ENCODE measurements around the gene SMOC1.

Gene SMOC1

GRCh38 chr14:69938751-69939150 is 59.5 kb downstream of the SMOC1 start:
- DNase-seq (ENCODE audit: low read depth in 2 of 2, low spot score in 1 of 2): no peak

DNA sequence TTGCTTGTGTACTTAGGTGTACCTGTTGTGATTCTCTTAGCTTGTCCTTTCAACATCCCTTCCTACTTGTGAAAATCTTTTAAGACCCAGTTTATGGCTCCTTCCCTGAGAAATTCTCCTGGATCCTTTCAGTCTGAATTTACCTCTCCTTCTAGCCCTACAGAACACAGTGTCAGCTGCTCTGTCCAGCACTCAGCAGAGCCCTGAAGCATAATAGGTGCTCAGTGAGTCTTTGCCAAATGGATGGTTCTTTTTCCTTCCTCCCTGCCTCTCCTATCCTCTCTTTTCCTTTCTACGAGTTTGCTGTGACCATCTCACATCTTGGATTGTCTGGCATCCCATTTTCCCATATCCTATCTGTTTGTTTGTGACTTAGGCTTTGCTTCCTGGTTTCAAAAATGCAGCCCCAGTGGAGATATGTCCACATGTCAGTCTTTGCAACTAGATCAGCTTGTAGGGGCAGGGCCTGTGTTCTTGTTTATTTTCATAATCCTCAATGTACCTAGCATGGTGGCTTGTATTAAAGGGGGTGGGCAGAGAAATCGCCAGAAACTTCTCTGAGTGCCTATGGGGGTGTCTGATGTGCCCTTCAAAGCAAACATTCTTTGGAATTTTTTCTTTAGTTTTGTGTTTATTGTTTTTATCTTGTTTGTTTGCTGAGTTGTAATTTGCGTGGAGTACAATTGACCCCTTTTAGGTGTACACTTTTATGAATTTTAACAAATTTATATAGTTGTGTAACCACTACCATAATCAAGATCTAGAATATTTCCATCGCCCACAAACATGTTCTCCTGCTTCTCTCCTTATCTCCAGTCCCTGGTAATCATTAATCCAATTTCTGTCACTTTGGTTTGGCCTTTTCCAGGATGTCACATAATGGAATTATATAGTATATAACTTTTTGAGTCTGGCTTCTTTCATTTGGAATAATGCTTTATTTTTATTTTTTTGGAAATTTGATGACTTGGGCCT is 62.8 kb downstream of the SMOC1 start:
- DNase-seq (ENCODE audit: low read depth in 2 of 2, low spot score in 1 of 2): no peak

DNA sequence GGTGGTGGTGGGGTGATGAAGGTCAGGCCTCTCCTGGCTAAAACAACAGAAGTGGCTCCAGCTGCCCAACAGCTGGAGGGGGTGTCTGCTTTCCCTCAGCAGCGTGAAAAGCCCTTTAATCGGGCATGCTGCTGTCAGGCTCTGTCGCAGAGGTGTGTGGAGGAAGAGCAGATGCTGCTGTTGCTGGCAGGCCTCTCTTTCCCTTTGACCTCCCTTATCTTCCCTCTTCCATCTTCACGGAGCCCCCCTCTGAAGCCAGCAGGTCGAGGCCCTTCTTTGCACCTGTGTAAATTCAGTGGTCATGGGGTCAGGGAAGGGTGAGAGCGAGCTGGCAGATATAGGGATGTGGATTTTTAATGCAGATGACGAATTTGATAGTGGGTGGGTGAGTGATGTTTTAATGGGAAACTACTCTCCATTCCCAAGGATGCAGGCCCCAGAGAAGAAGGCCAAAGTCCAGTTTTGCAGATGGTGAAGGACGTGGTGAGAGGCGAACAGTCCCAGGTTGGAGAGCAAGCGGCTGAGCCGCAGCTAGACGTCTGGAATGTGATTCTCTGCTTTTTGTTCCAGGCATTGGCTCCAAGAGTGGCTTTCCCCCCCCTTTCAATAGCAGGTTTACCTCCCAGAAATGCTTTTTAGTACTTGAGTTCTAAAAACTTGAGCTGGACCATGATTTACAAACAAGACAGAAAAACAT is 64.0 kb downstream of the SMOC1 start:
- DNase-seq (ENCODE audit: low read depth in 2 of 2, low spot score in 1 of 2): no peak

- DNase-seq (ENCODE audit: low read depth in 2 of 2, low spot score in 1 of 2): no peak
Observed at GRCh38 chr14:69945347-69945746, 66.1 kb downstream of the SMOC1 start.

- no peak for DNase-seq (ENCODE audit: low read depth in 2 of 2, low spot score in 1 of 2)
Observed at GRCh38 chr14:69945912-69946311, 66.7 kb downstream of the SMOC1 start.

DNA sequence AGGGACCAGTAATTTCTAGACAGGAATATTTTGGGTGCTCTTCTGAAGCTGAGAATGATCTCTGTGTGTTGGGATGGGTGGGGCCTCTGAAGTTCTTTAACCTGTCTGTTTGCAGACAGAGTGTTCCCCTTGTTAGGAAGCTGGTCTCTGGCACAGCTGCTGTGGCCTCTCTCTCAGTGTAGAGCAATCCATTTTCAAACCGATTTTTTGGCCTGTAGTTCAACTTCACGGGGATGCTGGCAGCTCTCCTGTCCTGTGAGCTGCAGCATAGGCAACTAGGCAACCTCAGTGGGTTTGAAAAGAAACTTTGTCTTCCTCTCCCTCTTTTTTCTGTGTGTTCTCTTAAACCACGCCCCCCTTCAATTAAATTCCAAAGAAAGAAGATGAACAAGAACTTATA is 69.1 kb downstream of the SMOC1 start:
- no peak for DNase-seq (ENCODE audit: low read depth in 2 of 2, low spot score in 1 of 2)

DNA sequence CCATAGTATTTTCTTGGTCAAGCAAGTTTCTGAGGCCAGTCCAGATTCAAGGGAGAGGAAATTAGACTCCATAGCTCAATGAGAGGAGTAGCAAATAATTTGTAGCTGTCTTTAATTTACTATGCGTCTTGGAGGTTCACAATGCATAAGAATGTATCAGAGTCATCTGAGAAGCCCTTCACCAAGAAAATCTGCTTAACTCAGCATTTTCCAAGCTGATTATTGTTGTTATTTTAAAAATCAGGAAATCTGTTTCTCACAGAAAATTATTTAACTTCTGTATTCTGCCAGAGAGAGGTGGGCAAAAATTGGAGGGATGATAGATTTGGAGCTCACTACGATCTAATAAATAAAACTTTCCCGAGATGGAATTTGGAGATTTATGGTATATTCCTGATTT is 72.0 kb downstream of the SMOC1 start:
- DNase-seq (ENCODE audit: low read depth in 2 of 2, low spot score in 1 of 2): no peak

DNA sequence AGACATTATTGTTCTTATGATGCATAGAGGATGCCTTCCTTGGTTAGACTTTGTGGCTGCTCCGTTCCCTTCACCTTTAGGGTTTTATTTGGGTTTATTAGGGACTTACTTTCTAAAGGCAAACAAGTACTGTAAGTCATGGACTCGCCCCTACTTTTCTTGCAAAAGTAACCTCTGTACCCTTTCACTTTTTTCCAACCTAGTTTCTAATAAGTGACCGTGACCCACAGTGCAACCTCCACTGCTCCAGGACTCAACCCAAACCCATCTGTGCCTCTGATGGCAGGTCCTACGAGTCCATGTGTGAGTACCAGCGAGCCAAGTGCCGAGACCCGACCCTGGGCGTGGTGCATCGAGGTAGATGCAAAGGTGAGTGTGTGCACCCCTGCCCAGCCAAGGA is 72.7 kb downstream of the SMOC1 start:
- no peak for DNase-seq (ENCODE audit: low read depth in 2 of 2, low spot score in 1 of 2)

DNA sequence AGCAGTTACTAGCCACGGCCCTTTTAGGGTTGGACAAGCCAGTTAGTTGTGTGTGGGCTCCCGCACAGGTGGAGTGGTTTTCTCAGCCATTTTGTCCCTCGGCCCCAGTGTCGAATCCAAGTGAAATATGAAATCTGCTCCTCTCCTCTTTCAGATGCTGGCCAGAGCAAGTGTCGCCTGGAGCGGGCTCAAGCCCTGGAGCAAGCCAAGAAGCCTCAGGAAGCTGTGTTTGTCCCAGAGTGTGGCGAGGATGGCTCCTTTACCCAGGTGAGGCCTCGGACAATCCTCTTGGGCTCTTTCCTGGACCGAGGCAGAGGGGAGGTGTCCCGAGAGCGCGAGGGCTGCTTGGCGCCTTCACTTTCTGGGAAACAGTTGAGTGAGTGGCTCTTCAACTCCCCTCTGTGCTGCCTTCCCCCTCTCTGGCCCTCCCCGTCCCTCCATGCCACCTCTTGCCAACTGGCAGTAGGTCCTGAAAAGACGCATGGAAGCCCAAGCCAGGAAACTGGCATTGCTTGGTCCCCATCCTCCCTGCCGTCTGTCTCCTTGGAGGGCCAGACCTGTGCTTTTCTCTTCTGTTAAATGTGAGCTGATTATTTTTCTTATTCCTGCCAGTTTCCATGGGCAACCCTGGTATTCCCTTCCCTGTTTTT is 74.2 kb downstream of the SMOC1 start:
- no peak for DNase-seq (ENCODE audit: low read depth in 2 of 2, low spot score in 1 of 2)

DNA sequence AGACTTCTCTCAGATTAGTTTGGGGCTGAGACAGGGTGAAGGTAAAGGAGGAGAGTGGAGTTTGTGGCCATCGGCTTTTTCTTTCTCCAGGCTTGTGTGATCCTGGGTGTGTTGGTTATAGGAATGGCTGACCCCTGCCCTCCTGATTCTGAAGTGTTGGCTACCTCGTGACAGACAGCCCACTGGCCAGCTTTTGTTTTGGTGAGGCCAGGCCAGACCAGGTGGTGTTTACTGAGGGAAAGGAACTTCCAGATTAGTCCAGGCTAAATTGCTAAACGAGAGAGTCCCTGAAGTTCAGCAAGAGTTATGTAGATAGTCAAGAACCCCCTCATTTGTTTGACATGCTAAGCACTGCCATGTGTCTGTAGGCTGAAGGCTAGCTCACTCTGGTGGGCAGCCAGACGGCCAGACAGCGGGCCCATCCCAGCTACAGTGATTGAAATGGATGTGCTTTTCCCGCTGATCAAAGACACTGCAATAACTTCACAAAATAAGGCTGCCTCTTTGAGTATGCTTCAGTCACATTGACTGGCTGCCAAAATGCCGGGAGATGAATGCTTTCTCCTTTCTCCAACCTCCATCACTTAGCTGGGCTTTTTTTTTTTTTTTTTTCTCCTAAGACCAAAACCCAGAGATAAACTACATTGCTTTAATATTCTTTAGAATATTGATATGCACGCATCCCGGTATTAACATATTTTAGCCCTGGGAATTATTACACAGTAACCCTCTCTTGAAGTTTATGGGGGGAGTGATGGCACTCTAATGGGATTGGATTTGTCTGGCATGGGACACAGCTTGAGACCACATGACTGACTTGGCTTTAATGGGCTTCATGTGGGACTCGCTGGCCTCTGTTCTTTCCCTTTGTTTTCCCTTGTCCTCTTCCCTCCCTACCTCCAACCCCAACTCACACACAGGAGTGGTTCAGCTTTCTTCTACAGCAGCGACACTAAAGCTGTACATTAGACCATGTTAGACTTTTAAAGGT is 76.9 kb downstream of the SMOC1 start:
- DNase-seq (ENCODE audit: low read depth in 2 of 2, low spot score in 1 of 2): no peak

DNA sequence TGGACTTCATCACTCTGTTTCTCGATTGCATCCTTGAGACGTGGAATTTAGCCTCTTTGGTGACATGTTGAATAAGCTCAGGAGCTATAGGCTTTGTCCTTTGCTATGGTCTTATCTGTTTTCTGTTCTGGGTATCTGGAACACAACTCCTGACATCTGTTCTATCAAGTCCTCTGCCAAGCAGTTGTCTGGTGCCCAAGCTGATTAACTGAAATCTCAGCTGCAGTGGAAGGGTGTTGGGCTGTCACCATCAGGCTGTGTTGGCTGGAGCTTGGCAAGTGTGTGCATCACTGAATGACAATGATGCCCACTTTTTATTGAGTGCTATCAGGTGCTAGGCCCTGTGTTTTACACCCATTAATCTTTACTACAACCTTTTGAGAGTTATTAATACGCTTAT is 77.8 kb downstream of the SMOC1 start:
- no peak for DNase-seq (ENCODE audit: low read depth in 2 of 2, low spot score in 1 of 2)

- DNase-seq (ENCODE audit: low read depth in 2 of 2, low spot score in 1 of 2): no peak
Observed at GRCh38 chr14:69957986-69958385, 78.8 kb downstream of the SMOC1 start.

DNA sequence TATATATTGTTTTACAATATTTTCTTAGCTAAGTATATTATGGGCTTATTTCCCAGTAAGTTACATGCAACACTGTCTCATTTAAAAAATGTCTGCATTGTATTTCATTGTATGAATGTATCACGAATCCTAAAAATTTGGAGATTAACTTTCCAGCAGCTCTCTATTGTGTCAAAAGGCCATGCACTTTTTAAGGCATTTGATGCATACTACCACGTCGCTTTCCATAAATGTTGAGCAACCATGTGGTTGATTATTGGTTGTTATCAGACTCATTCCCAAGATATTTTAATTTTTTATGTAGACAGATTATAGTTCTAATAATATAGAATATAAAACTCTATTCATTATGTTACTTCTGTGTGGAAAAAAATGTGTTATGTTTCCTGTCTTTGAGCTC is 79.9 kb downstream of the SMOC1 start:
- no peak for DNase-seq (ENCODE audit: low read depth in 2 of 2, low spot score in 1 of 2)

- DNase-seq (ENCODE audit: low read depth in 2 of 2, low spot score in 1 of 2): no peak
Observed at GRCh38 chr14:69960296-69960695, 81.1 kb downstream of the SMOC1 start.

- no peak for DNase-seq (ENCODE audit: low read depth in 2 of 2, low spot score in 1 of 2)
Observed at GRCh38 chr14:69963966-69964365, 84.8 kb downstream of the SMOC1 start.

GRCh38 chr14:69964841-69965240 is 85.6 kb downstream of the SMOC1 start:
- DNase-seq (ENCODE audit: low read depth in 2 of 2, low spot score in 1 of 2): no peak

GRCh38 chr14:69968132-69968531 is 88.9 kb downstream of the SMOC1 start:
- DNase-seq (ENCODE audit: low read depth in 2 of 2, low spot score in 1 of 2): no peak

DNA sequence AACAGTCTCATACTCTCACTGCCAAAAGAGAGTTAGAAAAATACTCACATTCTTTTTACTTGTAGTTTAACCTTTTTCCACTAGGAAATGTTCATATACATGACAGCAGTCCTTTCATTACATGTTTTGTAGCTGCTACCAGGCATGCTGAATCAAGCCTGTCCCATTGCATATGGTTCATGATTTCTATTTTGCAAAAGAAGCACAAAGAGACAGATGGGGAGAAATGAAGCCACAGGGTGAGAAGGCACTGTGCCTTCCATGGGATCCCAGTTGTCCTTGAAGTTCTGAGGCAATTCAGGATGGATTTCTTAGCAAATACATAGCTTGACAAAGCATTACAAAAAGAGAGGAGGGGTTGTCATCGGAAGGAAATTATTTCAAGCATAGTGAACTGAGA is 89.5 kb downstream of the SMOC1 start:
- DNase-seq (ENCODE audit: low read depth in 2 of 2, low spot score in 1 of 2): no peak

DNA sequence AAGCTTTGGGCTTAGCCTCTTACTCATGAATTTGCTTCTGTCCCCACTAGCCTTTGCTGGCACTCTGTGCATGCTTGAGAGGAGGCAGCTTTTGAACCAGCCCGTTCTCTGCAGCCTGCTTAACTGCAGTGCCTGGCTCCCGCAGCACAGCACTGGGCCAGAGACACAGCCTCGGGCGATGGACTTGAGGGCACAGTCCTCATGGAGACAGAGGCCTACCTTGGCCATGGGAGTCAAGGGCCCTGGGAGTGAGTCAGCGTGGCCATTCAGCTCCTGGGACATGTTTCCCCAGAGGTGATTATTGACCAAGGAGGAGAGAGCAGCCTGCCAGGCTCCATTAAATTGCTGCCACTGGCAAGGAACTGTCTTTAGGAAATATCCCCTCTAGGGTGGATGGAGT is 93.5 kb downstream of the SMOC1 start:
- no peak for DNase-seq (ENCODE audit: low read depth in 2 of 2, low spot score in 1 of 2)

DNA sequence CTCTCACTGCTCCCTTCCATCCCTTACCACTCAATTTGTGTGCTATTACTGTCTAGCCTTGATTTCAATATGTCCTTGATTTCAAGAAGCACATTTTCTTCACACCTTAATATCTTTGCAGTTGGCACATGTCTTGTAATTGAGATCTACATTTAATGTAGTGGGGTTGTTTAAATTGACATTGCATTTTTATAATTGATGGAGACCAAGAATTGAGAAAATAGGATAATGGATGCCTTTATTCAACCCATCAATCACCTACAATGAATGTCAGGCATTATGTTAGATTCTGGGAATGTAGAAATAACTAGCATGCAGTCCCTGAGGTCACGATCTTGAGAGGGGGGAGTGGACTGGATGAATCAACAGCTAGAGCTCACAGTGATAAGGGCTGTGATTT is 94.6 kb downstream of the SMOC1 start:
- no peak for DNase-seq (ENCODE audit: low read depth in 2 of 2, low spot score in 1 of 2)

GRCh38 chr14:69979882-69980281 is 100.7 kb downstream of the SMOC1 start:
- no peak for DNase-seq (ENCODE audit: low read depth in 2 of 2, low spot score in 1 of 2)
